Right lung (tissue), 5 donors: Measurements from ENCODE around the gene MAP3K12. TPM values are rescaled to one million over a fixed set of nuclear protein-coding genes. Genes with fewer than 3 reads are reported as not detected.
A peak's percentile ranks its signal among the peaks of the same experiment; 100 is the strongest.

Experiments used
- DNase-seq, 2 donors: peaks; one replicate each; pipeline ENCODE4 v3.0.0-alpha.2; 2013
- polyA plus RNA-seq, 5 donors: library from polyadenylated mRNA; unstranded; fragments of 120-200 nt; gene quantifications; one replicate each; pipeline versions ENCODE4 v1.2.1 to v1.2.3, GENCODE V29; 2013; ENCODE audit warnings: inconsistent platforms in 1 of 5, low replicate concordance in 1 of 5; ENCODE audit not compliant: insufficient read length in 5 of 5, insufficient read depth in 1 of 5

MAP3K12 gene
- polyA plus RNA-seq, 5 donors: 22.8 to 32.7 (median 29.3) TPM

DNA sequence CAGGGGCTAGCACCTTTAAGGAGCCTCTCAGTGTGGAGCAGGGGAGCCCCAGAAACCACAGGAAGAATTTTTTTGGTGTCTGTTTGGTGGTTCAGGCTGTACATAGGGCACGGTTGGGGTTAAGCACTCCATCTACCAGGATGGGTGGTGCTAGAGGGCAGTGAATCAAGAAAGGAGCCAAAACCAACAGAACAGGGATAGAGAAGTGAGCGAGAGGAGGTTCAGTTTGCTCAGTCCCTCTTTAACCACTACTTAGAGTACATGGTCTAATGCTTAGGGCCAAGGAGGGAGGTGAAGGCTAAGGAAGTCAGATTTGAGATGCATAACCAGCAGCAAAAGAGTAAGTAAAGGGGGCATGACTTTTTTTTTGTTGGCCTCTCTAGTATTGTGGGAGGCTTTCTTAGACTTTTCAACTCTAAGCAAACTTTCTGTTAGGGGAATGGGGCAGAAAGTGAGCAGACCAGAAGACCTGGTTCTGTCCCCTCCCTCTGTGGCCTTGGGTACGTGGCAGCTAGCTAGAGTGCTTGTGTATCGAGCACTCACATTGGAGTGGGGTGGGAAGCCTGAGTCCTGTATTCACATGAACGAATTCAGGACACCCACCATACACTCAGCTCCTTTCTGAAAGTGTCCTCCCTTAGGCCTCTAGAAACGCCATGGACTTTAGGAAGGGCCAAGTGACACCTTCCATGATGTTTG, 14.6 kb upstream of the MAP3K12 start:
- DNase-seq: peak in 1 of 2 donors; percentile 31

DNA sequence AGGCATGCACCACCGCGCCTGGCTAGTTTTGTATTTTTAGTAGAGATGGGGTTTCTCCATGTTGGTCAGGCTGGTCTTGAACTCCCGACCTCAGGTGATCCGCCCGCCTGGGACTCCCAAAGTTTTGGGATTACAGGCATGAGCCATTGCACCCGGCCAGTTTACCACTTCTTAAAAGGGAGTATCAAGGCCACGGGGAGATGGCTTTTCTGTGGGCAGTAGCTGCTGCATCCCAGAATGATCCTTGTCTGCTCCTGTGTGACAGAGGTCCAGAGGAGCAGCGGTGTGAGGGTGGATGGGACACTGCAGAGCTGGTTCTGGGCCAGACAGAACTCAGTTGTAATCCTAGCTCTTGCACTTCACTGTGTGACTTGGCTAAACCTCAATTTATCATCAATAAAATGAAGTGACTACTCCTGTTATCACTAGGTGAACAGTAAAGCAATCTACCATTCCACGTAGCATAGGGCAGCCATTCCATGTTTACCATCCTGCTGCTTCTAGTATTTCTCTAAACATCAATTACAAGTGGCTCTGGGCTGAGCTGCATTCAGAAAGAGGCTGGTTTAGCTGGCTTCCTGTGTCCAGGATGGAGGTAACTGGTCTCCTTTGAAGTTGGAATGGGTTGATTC, 11.0 kb upstream of the MAP3K12 start:
- no peak for DNase-seq

GRCh38 chr12:53508534-53509170, 9.4 kb upstream of the MAP3K12 start:
- DNase-seq: peak; percentile 68 to 82

- no peak for DNase-seq
These were observed 8.3 kb upstream of the MAP3K12 start for GRCh38 chr12:53507603-53507885.

- no peak for DNase-seq
These were observed 7.8 kb upstream of the MAP3K12 start, which contains the start of gene NPFF for GRCh38 chr12:53506881-53507602. TSS of gene NPFF (minus strand) at chr12:53507484. CDS start at chr12:53507474, 10 bp downstream.

DNA sequence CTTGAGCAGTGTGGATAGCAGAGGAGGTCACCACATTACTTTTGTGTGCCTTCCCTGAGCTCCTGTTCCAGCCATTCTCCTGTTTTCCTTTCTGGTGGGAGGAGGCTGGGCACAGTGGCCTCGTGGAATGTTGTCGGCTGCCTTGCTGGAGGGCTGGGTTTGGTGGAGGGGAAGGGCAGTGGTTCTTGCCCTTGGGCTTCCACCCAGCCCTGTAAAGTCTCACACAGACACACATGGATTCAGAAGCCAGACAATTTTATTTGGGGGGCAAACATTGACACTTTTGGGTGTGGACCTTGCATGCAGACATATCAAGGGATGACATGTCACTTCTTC, 7.2 kb upstream of the MAP3K12 start:
- no peak for DNase-seq

DNA sequence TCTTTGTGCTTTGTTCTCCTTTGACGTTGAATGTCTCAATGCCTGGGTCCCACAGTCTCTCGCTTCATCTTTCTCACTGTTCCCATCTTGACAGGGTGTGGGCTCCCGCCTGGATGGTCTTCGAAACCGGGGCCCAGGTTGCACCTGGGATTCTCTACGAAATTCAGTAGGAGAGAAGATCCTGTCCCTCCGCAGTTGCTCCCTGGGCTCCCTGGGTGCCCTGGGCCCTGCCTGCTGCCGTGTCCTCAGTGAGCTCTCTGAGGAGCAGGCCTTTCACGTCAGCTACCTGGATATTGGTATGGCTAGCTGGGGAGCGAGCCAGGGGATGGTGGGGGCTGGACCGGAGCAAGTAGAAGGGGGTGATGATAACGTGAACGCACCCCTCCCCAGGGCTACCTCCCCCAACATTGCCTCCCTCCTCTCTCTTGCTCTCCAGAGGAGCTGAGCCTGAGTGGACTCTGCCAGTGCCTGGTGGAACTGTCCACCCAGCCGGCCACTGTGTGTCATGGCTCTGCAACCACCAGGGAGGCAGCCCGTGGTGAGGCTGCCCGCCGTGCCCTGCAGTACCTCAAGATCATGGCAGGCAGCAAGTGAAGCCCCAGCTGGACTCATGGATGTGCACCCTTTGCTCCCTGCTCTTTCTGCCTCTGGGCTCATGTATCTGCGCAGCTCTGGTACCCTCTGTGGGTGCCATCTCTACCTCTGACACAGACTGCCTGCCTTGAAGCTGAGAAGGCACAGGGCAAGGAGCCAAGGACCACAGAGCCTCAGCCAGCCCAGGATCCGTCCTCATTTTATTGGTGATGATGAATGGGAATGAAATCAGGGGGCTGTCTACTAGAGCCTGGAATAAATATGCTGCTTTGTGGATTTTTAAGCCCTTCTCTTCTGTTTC, 6.5 kb upstream of the MAP3K12 start:
- DNase-seq: no peak

DNA sequence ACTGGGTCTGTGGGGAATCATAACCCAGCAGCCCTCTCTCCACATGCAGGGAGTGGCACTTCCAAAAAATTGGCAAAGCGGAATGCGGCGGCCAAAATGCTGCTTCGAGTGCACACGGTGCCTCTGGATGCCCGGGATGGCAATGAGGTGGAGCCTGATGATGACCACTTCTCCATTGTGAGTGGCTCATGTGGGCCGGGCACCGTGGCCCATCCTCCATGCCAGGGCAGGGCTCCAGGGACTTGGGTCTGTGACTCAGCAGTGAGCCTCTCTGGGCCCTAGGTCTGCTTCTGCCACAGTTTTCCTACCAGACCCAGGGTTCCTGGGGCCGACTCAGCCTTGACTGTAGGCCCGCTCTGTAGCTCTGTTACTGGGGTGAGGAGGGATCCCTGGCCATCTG, 5.8 kb upstream of the MAP3K12 start:
- no peak for DNase-seq

DNA sequence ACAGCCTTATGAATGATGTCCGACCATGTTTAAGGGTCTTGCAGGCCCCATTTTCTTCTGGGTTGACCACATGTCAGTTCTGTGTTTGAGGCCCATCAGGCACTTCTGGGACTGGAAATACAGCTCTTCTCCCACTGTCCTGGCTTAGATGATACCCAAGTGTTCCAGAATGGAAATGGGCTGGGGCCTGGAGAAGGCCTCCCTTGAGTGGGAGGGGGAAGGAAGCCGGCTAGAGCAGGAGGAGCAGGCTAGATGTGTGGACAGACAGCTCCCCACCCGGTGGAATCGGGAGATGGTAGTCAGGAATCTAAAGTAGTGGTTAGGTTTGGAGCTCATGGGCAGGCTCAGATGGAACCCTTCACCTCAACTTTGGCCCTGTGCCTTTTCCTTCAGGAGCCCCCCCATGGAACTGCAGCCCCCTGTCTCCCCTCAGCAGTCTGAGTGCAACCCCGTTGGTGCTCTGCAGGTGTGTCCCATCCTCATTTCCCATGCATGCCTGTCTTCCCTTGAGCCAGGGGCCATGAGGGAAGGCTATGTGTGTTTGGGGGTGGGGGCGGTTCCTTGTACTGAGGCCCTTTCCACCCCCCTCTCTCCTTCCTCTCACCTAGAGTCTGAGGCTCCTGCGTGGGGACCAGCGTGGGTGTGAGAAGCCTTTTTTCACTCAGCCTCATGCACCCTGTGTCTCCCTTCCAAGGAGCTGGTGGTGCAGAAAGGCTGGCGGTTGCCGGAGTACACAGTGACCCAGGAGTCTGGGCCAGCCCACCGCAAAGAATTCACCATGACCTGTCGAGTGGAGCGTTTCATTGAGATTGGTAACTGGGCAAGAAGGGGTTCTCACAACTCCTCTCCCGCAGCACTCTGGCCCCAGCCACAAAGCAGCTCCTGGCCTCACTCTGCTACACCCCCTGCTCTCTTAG, 5.0 kb upstream of the MAP3K12 start:
- no peak for DNase-seq

- no peak for DNase-seq
These were observed 3.9 kb upstream of the MAP3K12 start for GRCh38 chr12:53502983-53503728.

DNA sequence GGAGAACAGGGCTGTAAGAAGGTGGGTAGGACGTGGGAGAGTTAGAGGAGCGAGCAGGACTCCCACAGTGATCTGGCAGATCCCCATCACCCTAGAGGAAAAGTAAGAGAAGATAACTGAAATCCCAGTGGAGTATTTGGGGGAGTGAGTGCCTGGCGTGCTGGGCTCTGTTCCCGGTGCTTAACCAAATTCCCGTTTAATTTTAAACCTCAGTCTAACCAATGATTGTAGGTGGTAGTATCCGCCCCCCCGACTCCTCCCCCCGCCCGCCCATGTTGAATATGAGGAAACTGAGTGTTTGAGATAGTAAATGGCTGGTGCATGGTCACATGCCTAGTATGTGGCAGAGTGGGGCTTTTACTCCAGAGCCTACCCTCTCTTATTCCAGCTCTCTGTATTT, 3.1 kb upstream of the MAP3K12 start:
- DNase-seq: no peak

GRCh38 chr12:53501615-53502181, 2.4 kb upstream of the MAP3K12 start:
- DNase-seq: no peak

- DNase-seq: peak; percentile 99
These were observed 1.7 kb upstream of the MAP3K12 start, which contains the start of gene TARBP2 for GRCh38 chr12:53500776-53501614. TSS of gene TARBP2 (plus strand) at chr12:53501283. CDS start at chr12:53501409, 126 bp downstream.

DNA sequence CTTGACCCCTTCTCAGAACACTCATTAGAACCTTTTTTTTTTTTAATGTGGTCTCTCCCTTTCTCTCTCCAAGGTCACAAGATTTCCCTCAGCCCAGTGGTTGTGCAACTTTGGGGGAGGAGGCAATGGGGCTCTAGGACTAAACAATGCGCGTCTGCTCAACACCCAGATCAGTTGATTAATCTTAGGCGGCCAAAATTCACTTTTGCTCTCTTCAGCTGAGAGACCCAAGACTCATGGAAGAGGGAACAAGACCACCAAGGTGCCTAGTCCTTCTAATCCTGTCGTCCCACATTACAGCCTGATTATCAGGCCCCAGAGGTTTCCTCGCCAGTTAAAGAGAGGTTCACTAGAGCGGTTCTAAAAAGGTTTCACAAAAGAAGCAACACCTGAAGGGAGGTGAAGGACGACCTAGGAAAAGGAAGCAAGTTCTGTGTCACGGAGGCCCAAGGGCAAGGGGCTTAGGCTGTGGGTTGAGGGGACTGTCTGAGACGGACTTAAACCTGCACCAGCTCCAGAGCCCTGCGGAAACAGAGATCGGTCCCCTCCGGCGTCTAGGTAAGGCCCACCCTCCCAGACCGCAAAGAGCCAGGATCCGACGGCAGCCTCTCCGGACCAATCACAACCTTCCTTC, 1.0 kb upstream of the MAP3K12 start:
- DNase-seq: peak; percentile 78 to 82

DNA sequence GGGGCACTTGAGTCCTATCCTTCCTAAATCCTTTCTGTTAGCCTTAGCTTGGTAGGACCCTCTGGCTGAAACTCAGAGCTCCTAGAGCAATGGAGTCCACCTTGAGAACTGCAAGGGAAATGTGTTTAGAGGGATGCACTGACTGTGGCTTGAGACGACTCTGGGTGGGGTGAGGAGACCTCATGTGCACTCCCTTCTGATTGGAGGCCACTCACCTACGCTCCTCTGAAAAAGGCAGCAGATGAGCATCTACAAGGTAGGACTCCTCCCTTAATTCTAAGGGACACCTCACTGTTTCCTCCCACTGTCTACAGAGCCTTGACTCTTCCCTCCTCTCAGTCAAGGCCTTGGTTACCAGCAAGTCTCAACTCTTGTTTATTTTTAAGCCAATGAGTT, 1.0 kb downstream of the MAP3K12 start:
- DNase-seq: no peak

- DNase-seq: no peak
These were observed 1.8 kb downstream of the MAP3K12 start for GRCh38 chr12:53497461-53497860.

GRCh38 chr12:53496752-53497032, 2.6 kb downstream of the MAP3K12 start:
- no peak for DNase-seq
